SU-DHL-6 (cell line): ENCODE results near the gene CIB4.

Experiments used
- H2AFZ ChIP-seq: fragments of 200-600 bp; sonication (generic); 2 replicates; pipeline ENCODE4 v1.6.1; 2014; ENCODE audit warnings: low read depth, mild to moderate bottlenecking, moderate library complexity, mixed read lengths, antibody characterized with exemption, low read length; ENCODE audit not compliant: severe bottlenecking
- H3F3A ChIP-seq: fragments of 200-600 bp; shearing (Covaris generic); 2 replicates; pipeline ENCODE4 v1.6.0; 2016; ENCODE audit warnings: antibody characterized with exemption, mild to moderate bottlenecking; ENCODE audit not compliant: insufficient read depth
- H3K27ac ChIP-seq: fragments of 200-600 bp; sonication (generic); 2 replicates; pipeline ENCODE4 v1.5.1; 2016; ENCODE audit warnings: low read depth, mild to moderate bottlenecking, low read length, moderate library complexity, mixed read lengths
- H3K27me3 ChIP-seq: fragments of 200-600 bp; sonication (generic), shearing (Covaris generic); 2 replicates; pipeline ENCODE4 v1.6.0; 2014; ENCODE audit warnings: mild to moderate bottlenecking, low read length
- H3K36me3 ChIP-seq: fragments of 200-600 bp; sonication (generic); 2 replicates; pipeline ENCODE4 v1.6.1; 2014; ENCODE audit warnings: mild to moderate bottlenecking, low read length, mixed read lengths
- H3K4me2 ChIP-seq: fragments of 300-600, 200-600 bp; shearing (Covaris generic), sonication (generic); 2 replicates; pipeline ENCODE4 v1.6.0; 2014; ENCODE audit warnings: low read length, low read depth, mild to moderate bottlenecking; ENCODE audit not compliant: poor library complexity, severe bottlenecking
- H3K4me3 ChIP-seq: fragments of 200-600 bp; sonication (generic); 2 replicates; pipeline ENCODE4 v1.5.1; 2014; ENCODE audit warnings: antibody characterized with exemption, low read length, mild to moderate bottlenecking, mixed read lengths; ENCODE audit not compliant: insufficient read depth, poor library complexity, severe bottlenecking
- H3K79me2 ChIP-seq: fragments of 200-600 bp; sonication (generic); 2 replicates; pipeline ENCODE4 v1.6.1; 2014; ENCODE audit warnings: mild to moderate bottlenecking, low read length, moderate library complexity; ENCODE audit not compliant: insufficient read depth
- H3K9ac ChIP-seq: fragments of 200-600 bp; sonication (generic); 2 replicates; pipeline ENCODE4 v1.7.0; 2014; ENCODE audit warnings: mild to moderate bottlenecking, low read length
- H3K9me2 ChIP-seq: fragments of 200-600 bp; sonication (generic); replicated peaks from 2 replicates; pipeline ENCODE4 v1.6.1; 2014; ENCODE audit warnings: low read length; ENCODE audit not compliant: insufficient read depth
- H3K9me3 ChIP-seq: fragments of 200-600 bp; sonication (generic); 2 replicates; pipeline ENCODE4 v1.6.1; 2014; ENCODE audit warnings: low read length, mixed read lengths; ENCODE audit not compliant: insufficient read depth
- H4K20me1 ChIP-seq: fragments of 200-600 bp; sonication (generic); 2 replicates; pipeline ENCODE4 v1.6.1; 2014; ENCODE audit warnings: low read depth, mild to moderate bottlenecking, antibody characterized with exemption, low read length, moderate library complexity, mixed read lengths
- CTCF ChIP-seq: fragments of 200-600 bp; sonication (generic); IDR thresholded peaks from one replicate; pipeline ENCODE4 v1.5.1; 2017; ENCODE audit warnings: antibody characterized with exemption, mild to moderate bottlenecking, low read length, moderate library complexity; ENCODE audit not compliant: insufficient read depth, poor library complexity, severe bottlenecking
- EZH2phosphoT487 ChIP-seq: fragments of 200-600 bp; sonication (generic), shearing (Covaris generic); conservative IDR thresholded peaks from 2 replicates; pipeline ENCODE4 v1.6.1; 2018; ENCODE audit warnings: mild to moderate bottlenecking, antibody characterized with exemption, low read length, moderate library complexity, mixed read lengths

The CIB4 gene

GRCh38 chr2:26631401-26632170 is 9.6 kb downstream of the CIB4 start:
- H3K79me2 ChIP-seq, result no peaks in the 10 kb centered on the region
- no peak overlapping the region for H3K4me2 ChIP-seq
- no peak overlapping the region for H3K4me3 ChIP-seq
- no peak overlapping the region for H2AFZ ChIP-seq
- no peaks in the 10 kb centered on the region for H3K9me3 ChIP-seq
- TF ChIP-seq EZH2phosphoT487 (no peak), CTCF (no peak)
- H3K9ac ChIP-seq, result no peak overlapping the region
- no peak overlapping the region for H3K27ac ChIP-seq
- H3F3A ChIP-seq, result no peaks in the 10 kb centered on the region
- 0 out of 2 replicates have a peak, but pooled peaks cover 3% of the 10 kb centered on the region for H3K27me3 ChIP-seq
- H3K36me3 ChIP-seq, result no peaks in the 10 kb centered on the region
- no peaks in the 10 kb centered on the region for H3K9me2 ChIP-seq
- no peaks in the 10 kb centered on the region for H4K20me1 ChIP-seq

GRCh38 chr2:26630669-26631360 is 10.4 kb downstream of the CIB4 start:
- no peak overlapping the region for H3K9ac ChIP-seq
- TF ChIP-seq CTCF, result no peak
- TF ChIP-seq EZH2phosphoT487, result no peak

GRCh38 chr2:26630235-26630634 is 10.9 kb downstream of the CIB4 start:
- H3K36me3 ChIP-seq, result no peaks in the 10 kb centered on the region
- no peak overlapping the region for H3K9ac ChIP-seq
- no peak overlapping the region for H3K4me2 ChIP-seq
- H4K20me1 ChIP-seq, result no peaks in the 10 kb centered on the region
- H3K9me3 ChIP-seq, result no peaks in the 10 kb centered on the region
- H3K27me3 ChIP-seq, result 0 out of 2 replicates have a peak, but pooled peaks cover 3% of the 10 kb centered on the region
- H2AFZ ChIP-seq, result no peak overlapping the region
- no peaks in the 10 kb centered on the region for H3F3A ChIP-seq
- H3K9me2 ChIP-seq, result no peaks in the 10 kb centered on the region
- no peak overlapping the region for H3K27ac ChIP-seq
- no peak for TF ChIP-seq CTCF
- no peak for TF ChIP-seq EZH2phosphoT487
- H3K79me2 ChIP-seq, result no peaks in the 10 kb centered on the region
- no peak overlapping the region for H3K4me3 ChIP-seq

More at GRCh38 chr2:26630669-26631360, 10.4 kb downstream of the CIB4 start:
- H3K36me3 ChIP-seq, result no peaks in the 10 kb centered on the region
- no peaks in the 10 kb centered on the region for H3K79me2 ChIP-seq
- no peaks in the 10 kb centered on the region for H3F3A ChIP-seq
- H3K4me3 ChIP-seq, result no peak overlapping the region
- no peaks in the 10 kb centered on the region for H4K20me1 ChIP-seq
- no peak overlapping the region for H2AFZ ChIP-seq
- H3K27me3 ChIP-seq, result 0 out of 2 replicates have a peak, but pooled peaks cover 3% of the 10 kb centered on the region
- no peak overlapping the region for H3K27ac ChIP-seq
- no peak overlapping the region for H3K4me2 ChIP-seq
- H3K9me2 ChIP-seq, result no peaks in the 10 kb centered on the region
- H3K9me3 ChIP-seq, result no peaks in the 10 kb centered on the region
